Tibial nerve (tissue), 4 donors: ENCODE measurements around the gene UFM1. TPM values are rescaled to one million over a fixed set of nuclear protein-coding genes. Genes with fewer than 3 reads are reported as not detected.

Experiments
- DNase-seq, 2 donors: peaks; one replicate each; pipeline ENCODE4 v3.0.0-alpha.2; 2019; ENCODE audit warnings: low spot score in 2 of 2
- H3K27ac ChIP-seq, 4 donors: fragments of 200-600 bp; sonication (generic) in 3 of 4; one replicate each; pipeline ENCODE4 v1.5.1; 2017 to 2019; ENCODE audit warnings: mild to moderate bottlenecking in 1 of 4
- H3K27me3 ChIP-seq, 2 donors: fragments of 200-600 bp; sonication (generic) in 1 of 2; one replicate each; pipeline versions ENCODE4 v1.5.1 to v1.6.0; 2017 to 2019
- H3K36me3 ChIP-seq, 3 donors: fragments of 200-600 bp; sonication (generic); one replicate each; pipeline ENCODE4 v1.5.1; 2018 to 2019
- H3K4me1 ChIP-seq, 4 donors: fragments of 200-600 bp; sonication (generic) in 3 of 4; one replicate each; pipeline ENCODE4 v1.5.1; 2017 to 2019
- H3K4me3 ChIP-seq, 4 donors: fragments of 200-600 bp; sonication (generic) in 3 of 4; one replicate each; pipeline ENCODE4 v1.5.1; 2017 to 2019; ENCODE audit warnings: mild to moderate bottlenecking in 1 of 4, moderate library complexity in 1 of 4
- H3K9me3 ChIP-seq, 4 donors: fragments of 200-600 bp; sonication (generic) in 3 of 4; one replicate each; pipeline ENCODE4 v1.5.1; 2017 to 2019
- CTCF ChIP-seq, 5 experiments: fragments of 200-600 bp in 3 of 5; fragments of 450-650 bp in 2 of 5; sonication (generic) in 3 of 5; IDR thresholded peaks; one replicate each; pipeline ENCODE4 v1.5.1; 2016 to 2019; ENCODE audit warnings: antibody characterized with exemption in 5 of 5, mild to moderate bottlenecking in 3 of 5, moderate library complexity in 2 of 5
- EP300 ChIP-seq, 2 donors: sonication (generic); formaldehyde crosslinking; IDR thresholded peaks; one replicate each; pipeline ENCODE4 v1.6.1; 2017; ENCODE audit warnings: antibody characterized with exemption in 2 of 2, mild to moderate bottlenecking in 1 of 2
- POLR2A ChIP-seq, 2 donors: fragments of 450-650 bp; IDR thresholded peaks; one replicate each; pipeline ENCODE4 v1.6.1; 2017; ENCODE audit warnings: antibody characterized with exemption in 2 of 2, mild to moderate bottlenecking in 2 of 2, moderate library complexity in 2 of 2
- WGBS, 2 donors: methylation state at CpG; one replicate each; pipeline ENCODE4 v1.1.5; 2018; 5-methylcytosine and 5-hydroxymethylcytosine counted together
- total RNA-seq, 4 donors: library from RNA; depleted of rRNA; stranded (reverse); fragments of >200 nt; gene quantifications; one replicate each; pipeline ENCODE4 v1.1.0, GENCODE V29; 2016

The UFM1 gene
- total RNA-seq, 4 donors from 2014 or later: 37.5 to 47.7 (median 45.9) TPM

- peak overlapping the region; percentile 53 to 92 (median 70) for H3K4me3 ChIP-seq
- no peaks in the 10 kb centered on the region for H3K27me3 ChIP-seq
- peaks cover 0 to 13% (median 0%) of the 10 kb centered on the region in 3 donors for H3K36me3 ChIP-seq
- H3K9me3 ChIP-seq: no peaks in the 10 kb centered on the region
- peaks cover 0 to 51% (median 18%) of the 10 kb centered on the region in 4 donors for H3K4me1 ChIP-seq
- 1 to 2% methylated on average over 19 of the region's 19 CpGs for WGBS, 2 donors
- H3K27ac ChIP-seq: peak overlapping the region; percentile 70 to 96 (median 86)
- TF ChIP-seq CTCF (IDR thresholded peaks at IDR 0.05): no peak
- TF ChIP-seq POLR2A (IDR thresholded peaks at IDR 0.05): no peak
- TF ChIP-seq EP300 (IDR thresholded peaks at IDR 0.05): no peak
- DNase-seq: peak; percentile 21 to 59
These were observed 515 bp downstream of the UFM1 start for GRCh38 chr13:38350114-38350617.

GRCh38 chr13:38355595-38356119 lies 6.0 kb downstream of the UFM1 start:
- DNase-seq: no peak
- H3K27ac ChIP-seq: no peak overlapping the region
- no peaks in the 10 kb centered on the region for H3K27me3 ChIP-seq
- 56 to 57% methylated on average over 3 of the region's 3 CpGs for WGBS, 2 donors
- no peaks in the 10 kb centered on the region for H3K9me3 ChIP-seq
- H3K4me1 ChIP-seq: peaks cover 0 to 49% (median 15%) of the 10 kb centered on the region in 4 donors
- TF ChIP-seq EP300 (IDR thresholded peaks at IDR 0.05) (no peak), CTCF (IDR thresholded peaks at IDR 0.05) (no peak), POLR2A (IDR thresholded peaks at IDR 0.05) (no peak)
- peaks cover 0 to 40% (median 0%) of the 10 kb centered on the region in 3 donors for H3K36me3 ChIP-seq
- H3K4me3 ChIP-seq: no peak overlapping the region

GRCh38 chr13:38358684-38359083 lies 9.0 kb downstream of the UFM1 start:
- peaks cover 0 to 64% (median 0%) of the 10 kb centered on the region in 3 donors for H3K36me3 ChIP-seq
- WGBS, 2 donors: 67 to 71% methylated on average over 4 of the region's 4 CpGs

DNA sequence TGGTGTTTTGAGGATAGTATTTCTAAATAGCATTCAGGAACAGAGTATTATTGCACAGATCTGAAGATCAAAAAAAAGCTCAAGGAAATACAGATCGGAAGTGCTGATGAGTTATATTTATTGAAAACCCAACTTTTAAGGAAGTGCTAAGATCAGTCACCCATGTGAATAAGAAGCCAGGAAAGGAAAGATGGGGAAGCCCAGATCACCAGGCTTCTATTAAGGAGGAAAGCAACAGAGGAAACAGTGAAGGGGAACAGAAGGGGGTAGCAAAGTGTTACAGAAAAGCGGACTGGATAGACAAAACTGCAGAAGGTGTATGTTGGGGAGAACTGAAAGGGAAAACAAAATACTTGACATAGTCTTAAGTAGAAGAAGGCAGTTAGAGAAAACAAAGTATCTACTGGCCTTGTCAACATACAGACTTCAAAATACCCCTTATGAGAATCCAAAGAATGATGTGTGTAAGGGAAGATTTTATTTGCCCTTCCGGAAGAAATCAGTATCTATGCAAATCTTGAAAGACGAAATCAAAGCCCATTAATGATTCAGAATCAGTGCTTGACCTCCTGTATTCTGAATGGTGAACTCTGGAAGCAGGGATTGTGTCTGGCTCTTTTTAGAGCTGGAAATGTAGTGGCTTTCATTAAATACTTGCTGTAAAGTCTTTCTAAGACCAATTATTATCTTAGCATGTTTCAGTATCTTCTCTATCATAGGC lies 12.1 kb downstream of the UFM1 start:
- H3K36me3 ChIP-seq: peaks cover 0 to 41% (median 0%) of the 10 kb centered on the region in 3 donors

More at GRCh38 chr13:38358684-38359083, 9.0 kb downstream of the UFM1 start:
- Histone ChIP-seq H3K4me3 (no peak overlapping the region), H3K4me1 (peaks cover 0 to 18% (median 0%) of the 10 kb centered on the region in 4 donors), H3K27me3 (no peaks in the 10 kb centered on the region), H3K27ac (no peak overlapping the region), H3K9me3 (no peaks in the 10 kb centered on the region)
- DNase-seq: no peak
- TF ChIP-seq EP300 (IDR thresholded peaks at IDR 0.05) (no peak), CTCF (IDR thresholded peaks at IDR 0.05) (no peak), POLR2A (IDR thresholded peaks at IDR 0.05) (no peak)

More for the DNA sequence above, 12.1 kb downstream of the UFM1 start:
- Histone ChIP-seq H3K4me3 (no peak overlapping the region), H3K27me3 (no peaks in the 10 kb centered on the region), H3K9me3 (no peaks in the 10 kb centered on the region), H3K27ac (peak overlapping the region in 1 of 4 donors; percentile 26), H3K4me1 (peaks cover 0 to 10% (median 0%) of the 10 kb centered on the region in 4 donors)
- 75 to 76% methylated on average over 4 of the region's 4 CpGs for WGBS, 2 donors
- peak in 1 of 2 donors; percentile 7 for DNase-seq
- TF ChIP-seq POLR2A (IDR thresholded peaks at IDR 0.05) (no peak), CTCF (IDR thresholded peaks at IDR 0.05) (no peak), EP300 (IDR thresholded peaks at IDR 0.05) (peak in 1 of 2 donors; percentile 31)
